Measurements from ENCODE around the gene MAGI1.

The MAGI1 gene

DNA sequence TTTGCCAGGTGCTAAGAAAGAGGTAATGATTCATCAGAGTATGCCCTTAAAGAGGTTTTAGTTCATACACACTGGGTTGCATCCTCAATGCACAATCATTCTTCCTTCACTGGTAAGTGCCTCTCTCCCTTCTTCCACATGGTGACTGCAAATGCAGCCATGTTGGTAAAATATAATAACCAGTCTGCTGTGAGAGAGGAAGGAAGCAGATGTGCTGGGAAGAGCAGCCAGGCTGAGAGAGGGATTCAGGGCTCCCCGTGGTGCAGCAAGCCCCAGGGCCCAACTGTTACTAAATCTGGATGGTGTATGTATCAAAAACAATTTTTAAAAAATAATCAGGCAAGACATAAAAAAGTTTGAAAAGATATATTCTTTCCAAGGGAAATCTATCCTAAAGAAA is 498.1 kb downstream of the MAGI1 start:
- TF ChIP-seq, protein P1, sequence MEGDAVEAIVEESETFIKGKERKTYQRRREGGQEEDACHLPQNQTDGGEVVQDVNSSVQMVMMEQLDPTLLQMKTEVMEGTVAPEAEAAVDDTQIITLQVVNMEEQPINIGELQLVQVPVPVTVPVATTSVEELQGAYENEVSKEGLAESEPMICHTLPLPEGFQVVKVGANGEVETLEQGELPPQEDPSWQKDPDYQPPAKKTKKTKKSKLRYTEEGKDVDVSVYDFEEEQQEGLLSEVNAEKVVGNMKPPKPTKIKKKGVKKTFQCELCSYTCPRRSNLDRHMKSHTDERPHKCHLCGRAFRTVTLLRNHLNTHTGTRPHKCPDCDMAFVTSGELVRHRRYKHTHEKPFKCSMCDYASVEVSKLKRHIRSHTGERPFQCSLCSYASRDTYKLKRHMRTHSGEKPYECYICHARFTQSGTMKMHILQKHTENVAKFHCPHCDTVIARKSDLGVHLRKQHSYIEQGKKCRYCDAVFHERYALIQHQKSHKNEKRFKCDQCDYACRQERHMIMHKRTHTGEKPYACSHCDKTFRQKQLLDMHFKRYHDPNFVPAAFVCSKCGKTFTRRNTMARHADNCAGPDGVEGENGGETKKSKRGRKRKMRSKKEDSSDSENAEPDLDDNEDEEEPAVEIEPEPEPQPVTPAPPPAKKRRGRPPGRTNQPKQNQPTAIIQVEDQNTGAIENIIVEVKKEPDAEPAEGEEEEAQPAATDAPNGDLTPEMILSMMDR (IDR thresholded peaks at IDR 0.05; ENCODE audit: insufficient read depth, low read depth, low read length, missing control alignments), result no peak
- DNase-seq (ENCODE audit: low read depth), result no peak
- H3K4me3 ChIP-seq (ENCODE audit: low read length), result no peak overlapping the region

DNA sequence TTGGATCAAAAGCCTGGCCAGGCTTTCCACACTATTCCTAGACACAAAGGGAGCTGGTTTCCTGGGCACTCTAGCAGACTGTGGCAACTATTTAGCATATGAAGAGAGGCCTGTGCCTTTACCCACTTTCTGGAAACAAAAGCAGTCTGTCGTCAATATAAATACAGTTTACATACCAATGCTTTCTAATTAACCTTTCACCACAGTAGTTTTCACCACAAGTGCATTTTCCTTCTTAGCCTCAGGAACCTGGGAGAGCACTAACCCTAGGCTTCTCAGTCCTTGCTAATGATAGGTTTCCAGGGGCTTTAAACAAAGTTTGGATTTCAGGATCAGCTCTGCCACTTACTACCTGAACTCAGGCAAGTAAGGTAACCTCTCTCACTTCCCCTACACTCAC is 499.1 kb downstream of the MAGI1 start:
- DNase-seq (ENCODE audit: low read depth), result no peak
- TF ChIP-seq, protein P1 (IDR thresholded peaks at IDR 0.05; ENCODE audit: insufficient read depth, low read depth, low read length, missing control alignments), result no peak
- no peak overlapping the region for H3K4me3 ChIP-seq (ENCODE audit: low read length)

DNA sequence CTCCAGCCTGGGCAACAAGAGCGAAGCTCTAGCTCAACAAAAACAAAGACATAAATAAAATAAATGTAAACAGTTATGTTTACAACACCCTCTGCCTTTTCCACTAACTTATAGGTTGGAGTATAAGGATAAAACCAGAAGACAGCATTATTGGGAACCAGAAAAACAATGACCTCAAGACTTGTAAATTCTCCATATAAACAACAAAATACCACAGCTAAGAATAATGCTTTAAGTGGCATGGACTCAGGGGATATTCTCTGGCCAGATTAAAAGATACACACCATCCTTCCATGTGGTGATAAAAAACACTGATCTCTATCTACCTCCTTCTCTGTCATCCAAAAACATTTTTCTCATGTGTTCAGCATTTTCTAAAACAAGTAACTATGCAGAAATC is 500.6 kb downstream of the MAGI1 start:
- no peak for DNase-seq (ENCODE audit: low read depth)
- no peak overlapping the region for H3K4me3 ChIP-seq (ENCODE audit: low read length)
- TF ChIP-seq, protein P1 (IDR thresholded peaks at IDR 0.05; ENCODE audit: insufficient read depth, low read depth, low read length, missing control alignments), result no peak

DNA sequence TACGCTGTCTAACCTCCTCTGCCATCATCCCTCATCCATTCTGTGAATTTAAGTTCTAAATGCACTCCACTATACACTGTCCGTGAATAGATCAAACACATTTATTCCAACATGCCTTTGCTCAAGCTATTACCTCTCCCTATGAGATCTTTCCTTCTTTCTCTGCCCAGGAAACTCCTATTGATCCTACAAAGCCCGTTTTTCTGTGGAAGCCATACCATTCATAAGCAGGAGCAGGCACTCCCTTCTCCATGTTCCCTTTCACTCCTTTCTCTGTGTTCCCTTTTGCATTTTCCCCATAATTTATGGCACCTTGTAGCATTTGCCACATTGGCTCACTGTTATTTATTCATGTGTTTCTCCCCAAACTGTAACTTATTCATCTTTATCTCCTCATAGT is 501.6 kb downstream of the MAGI1 start:
- TF ChIP-seq, protein P1 (IDR thresholded peaks at IDR 0.05; ENCODE audit: insufficient read depth, low read depth, low read length, missing control alignments), result no peak
- no peak overlapping the region for H3K4me3 ChIP-seq (ENCODE audit: low read length)

DNA sequence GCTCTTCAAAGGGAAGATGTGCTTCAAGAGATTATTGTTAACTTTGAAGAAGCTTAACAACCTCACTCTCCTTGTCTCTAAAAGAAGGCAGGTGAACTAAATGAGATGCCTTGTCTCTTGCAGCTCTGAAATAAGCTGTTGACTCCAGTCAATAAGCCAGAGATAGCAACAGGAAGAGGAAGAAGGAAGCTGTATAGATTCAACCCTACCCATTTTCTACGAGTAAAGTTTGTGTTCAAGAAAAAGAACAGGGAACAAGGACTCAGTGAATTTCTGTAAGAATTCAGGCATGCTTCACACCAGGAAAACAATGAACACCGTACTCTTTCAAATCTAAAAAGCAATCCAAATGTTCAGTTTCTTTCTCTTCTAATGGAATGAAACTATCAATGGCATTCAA is 503.5 kb downstream of the MAGI1 start:
- H3K4me3 ChIP-seq (ENCODE audit: low read length), result no peak overlapping the region
- TF ChIP-seq, protein P1 (IDR thresholded peaks at IDR 0.05; ENCODE audit: insufficient read depth, low read depth, low read length, missing control alignments), result no peak
- no peak for DNase-seq (ENCODE audit: low read depth)

More for the DNA sequence above, 501.6 kb downstream of the MAGI1 start:
- no peak for DNase-seq (ENCODE audit: low read depth)

DNA sequence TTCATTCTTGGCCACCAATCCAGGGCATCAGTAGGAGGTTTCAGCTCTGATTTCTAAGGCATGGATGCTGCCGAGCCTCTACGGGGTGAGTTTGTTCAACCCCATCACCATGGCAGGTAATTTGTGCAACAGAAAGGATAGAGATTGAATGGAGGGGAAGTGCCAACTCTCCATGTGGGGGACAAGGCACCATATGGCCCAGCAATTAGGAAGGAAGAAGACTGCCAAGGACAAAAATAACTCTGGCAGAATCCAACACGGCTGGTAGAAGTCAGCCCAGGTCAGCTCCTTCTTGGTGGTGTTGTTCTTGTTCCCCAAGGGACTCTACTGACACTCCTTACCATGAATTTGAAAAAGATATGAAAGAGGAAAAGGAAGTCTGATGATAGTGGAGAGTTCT is 503.9 kb downstream of the MAGI1 start:
- TF ChIP-seq, protein P1 (IDR thresholded peaks at IDR 0.05; ENCODE audit: insufficient read depth, low read depth, low read length, missing control alignments), result no peak
- no peak for DNase-seq (ENCODE audit: low read depth)
- H3K4me3 ChIP-seq (ENCODE audit: low read length), result no peak overlapping the region

DNA sequence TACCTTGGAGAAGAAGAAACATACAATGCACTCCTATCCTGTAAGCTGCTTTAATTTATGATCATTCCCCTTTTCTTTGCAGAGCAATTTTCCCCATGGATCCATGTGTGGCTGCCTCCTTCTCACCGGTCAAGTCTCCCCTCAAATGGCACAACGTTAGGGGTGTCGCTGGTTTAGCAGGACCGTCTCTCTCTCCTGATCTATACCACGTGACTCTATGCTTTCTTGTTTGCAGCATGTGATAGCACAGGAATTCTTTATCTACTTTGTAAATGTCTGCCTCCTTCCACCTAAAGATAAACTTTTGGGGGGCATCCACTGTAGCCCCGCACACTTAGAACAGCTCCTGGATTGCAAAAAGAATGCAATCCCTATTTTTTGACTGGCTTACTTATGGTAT is 506.0 kb downstream of the MAGI1 start:
- TF ChIP-seq, protein P1 (IDR thresholded peaks at IDR 0.05; ENCODE audit: insufficient read depth, low read depth, low read length, missing control alignments), result no peak
- DNase-seq (ENCODE audit: low read depth), result no peak
- H3K4me3 ChIP-seq (ENCODE audit: low read length), result no peak overlapping the region

All from epithelial cell of esophagus (primary cell).